Measurements from ENCODE around the gene IQCH. TPM values are rescaled to one million over a fixed set of nuclear protein-coding genes. Genes with fewer than 3 reads are reported as not detected.

IQCH gene
- total RNA-seq, 4 donors from 2014 or later = 0.40 to 5.2 (median 1.9) TPM

DNA sequence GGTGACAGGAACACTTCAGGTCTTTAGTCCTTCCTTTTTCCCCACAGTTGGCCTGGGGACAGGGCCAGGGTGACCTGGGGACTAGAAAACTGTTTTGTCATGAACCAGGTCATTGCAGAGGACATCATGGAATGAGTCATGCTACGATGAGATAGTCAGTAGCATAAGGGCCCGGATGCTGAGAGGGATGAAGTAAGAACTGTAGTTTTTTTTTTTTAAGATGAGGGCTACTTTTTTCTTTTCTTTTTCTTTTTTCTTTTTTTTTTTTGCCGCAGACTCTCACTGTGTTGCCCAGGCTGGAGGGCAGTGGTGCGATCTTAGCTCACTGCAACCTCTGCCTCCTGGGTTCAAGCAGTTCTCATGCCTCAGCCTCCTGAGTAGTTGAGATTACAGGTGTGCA, 295.9 kb downstream of the IQCH start:
- Histone ChIP-seq H3K27ac (no peak overlapping the region), H3K36me3 (no peaks in the 10 kb centered on the region), H3K9me3 (no peaks in the 10 kb centered on the region), H3K27me3 (no peaks in the 10 kb centered on the region), H3K4me1 (peaks cover 0 to 47% (median 23%) of the 10 kb centered on the region in 4 donors), H3K4me3 (no peak overlapping the region)
- intact Hi-C loops (cut with DNase I; ENCODE audit: low total_unique reads) (no loop called here), in situ Hi-C loops (cut with MboI; ENCODE audit: low pct_ligation_motif_present in 1 of 4, low pct_unique_long_range_greater_than_20kb in 1 of 4, low sequenced_read_pairs in 3 of 4) (no loop called here)
- WGBS, 2 donors (ENCODE audit: low coverage in 1 of 2) = 79 to 90% methylated on average over 4 of the region's 4 CpGs
- TF ChIP-seq POLR2AphosphoS5 (IDR thresholded peaks at IDR 0.05) (no peak), POLR2A (IDR thresholded peaks at IDR 0.05) (no peak), EP300 (IDR thresholded peaks at IDR 0.05; ENCODE audit: low read depth) (no peak), CTCF (IDR thresholded peaks at IDR 0.05) (no peak)
- no peak for DNase-seq

- in situ Hi-C loops (cut with MboI; ENCODE audit: low pct_ligation_motif_present in 1 of 4, low pct_unique_long_range_greater_than_20kb in 1 of 4, low sequenced_read_pairs in 3 of 4) = no loop called here
- no peak overlapping the region for H3K4me3 ChIP-seq
- H3K36me3 ChIP-seq = no peaks in the 10 kb centered on the region
- DNase-seq = no peak
- no peak overlapping the region for H3K27ac ChIP-seq
- TF ChIP-seq POLR2AphosphoS5 (IDR thresholded peaks at IDR 0.05) (no peak), CTCF (IDR thresholded peaks at IDR 0.05) (no peak), EP300 (IDR thresholded peaks at IDR 0.05; ENCODE audit: low read depth) (no peak), POLR2A (IDR thresholded peaks at IDR 0.05) (no peak)
- no peaks in the 10 kb centered on the region for H3K9me3 ChIP-seq
- no peaks in the 10 kb centered on the region for H3K27me3 ChIP-seq
- 86% methylated on average over 1 of the region's 1 CpG; no CpG with 5 or more reads in 1 of the 2 donors for WGBS, 2 donors (ENCODE audit: low coverage in 1 of 2)
- peaks cover 0 to 46% (median 23%) of the 10 kb centered on the region in 4 donors for H3K4me1 ChIP-seq
- intact Hi-C loops (cut with DNase I; ENCODE audit: low total_unique reads) = no loop called here
These were observed 296.7 kb downstream of the IQCH start for GRCh38 chr15:67551207-67551743.

Other genes starting within 250 kb of the IQCH start
- gene SMAD3, start 189.2 kb upstream of the IQCH start, total RNA-seq = 10 to 100 TPM; 30.9 to 65.1 (median 57.0) TPM
- gene AAGAB, start 125 bp upstream of the IQCH start, total RNA-seq = 100 to 1,000 TPM in 1 of 4 donors, 10 to 100 TPM in 3; 39.7 to 343 (median 54.1) TPM

Data from transverse colon (tissue), 4 donors.